Mesenchymal stem cell (in vitro differentiated cells and primary cell): ENCODE measurements around the gene BRCC3.

Experiments
- DNase-seq: peaks from one replicate; pipeline ENCODE4 v3.0.0-alpha.2; 2013
- H2AFZ ChIP-seq: one replicate; pipeline ENCODE4 v1.6.1; 2013; ENCODE audit warnings: low read depth, mild to moderate bottlenecking, control low read depth, inconsistent platforms, low read length, moderate library complexity
- H2AK5ac ChIP-seq: 2 replicates; pipeline ENCODE4 v1.6.1; 2013; ENCODE audit warnings: low read length, moderate library complexity, mild to moderate bottlenecking, inconsistent platforms; ENCODE audit not compliant: severe bottlenecking
- H2BK120ac ChIP-seq: one replicate; pipeline ENCODE4 v1.6.1; 2013; ENCODE audit warnings: low read depth, mild to moderate bottlenecking, inconsistent platforms, low read length, moderate library complexity
- H2BK12ac ChIP-seq, 2 experiments: one replicate each; pipeline ENCODE4 v1.6.1; 2013; ENCODE audit warnings: inconsistent platforms in 2 of 2, low read length in 2 of 2, mild to moderate bottlenecking in 2 of 2, moderate library complexity in 2 of 2, control low read depth in 1 of 2
- H2BK15ac ChIP-seq: one replicate; pipeline ENCODE4 v1.6.1; 2013; ENCODE audit warnings: mild to moderate bottlenecking, low read depth, inconsistent platforms; ENCODE audit not compliant: poor library complexity, severe bottlenecking
- H2BK5ac ChIP-seq: 2 replicates; pipeline ENCODE4 v1.6.1; 2013; ENCODE audit warnings: low read depth, mild to moderate bottlenecking, low read length, control low read depth, inconsistent platforms; ENCODE audit not compliant: poor library complexity, severe bottlenecking
- H3K14ac ChIP-seq, 2 experiments: one replicate each; pipeline ENCODE4 v1.6.1; 2013; ENCODE audit warnings: inconsistent platforms in 2 of 2, low read length in 2 of 2, control low read depth in 1 of 2, mild to moderate bottlenecking in 1 of 2, moderate library complexity in 1 of 2
- H3K18ac ChIP-seq, 2 experiments: one replicate each; pipeline ENCODE4 v1.6.1; 2013; ENCODE audit warnings: inconsistent platforms in 2 of 2, low read length in 2 of 2, control low read depth in 1 of 2, low read depth in 1 of 2, mild to moderate bottlenecking in 1 of 2
- H3K23ac ChIP-seq, 2 experiments: one replicate each; pipeline ENCODE4 v1.6.1; 2013; ENCODE audit warnings: inconsistent platforms in 2 of 2, low read length in 2 of 2, mild to moderate bottlenecking in 2 of 2, moderate library complexity in 2 of 2, control low read depth in 1 of 2
- H3K27ac ChIP-seq: 2 replicates; pipeline ENCODE4 v1.5.1; 2013; ENCODE audit warnings: mild to moderate bottlenecking, moderate library complexity, low read length, control low read depth, inconsistent platforms; ENCODE audit not compliant: poor library complexity, severe bottlenecking
- H3K27me3 ChIP-seq, 2 experiments: 2 replicates each; pipeline versions ENCODE4 v1.6.1 to v1.7.0; 2013; ENCODE audit warnings: low read length in 2 of 2, mild to moderate bottlenecking in 2 of 2, moderate library complexity in 2 of 2, control low read depth in 1 of 2, inconsistent platforms in 1 of 2; ENCODE audit not compliant: control insufficient read depth in 1 of 2, insufficient read depth in 1 of 2
- H3K36me3 ChIP-seq, 2 experiments: 2 replicates each; pipeline versions ENCODE4 v1.6.1 to v1.7.0; 2013; ENCODE audit warnings: low read length in 2 of 2, control low read depth in 1 of 2, inconsistent platforms in 1 of 2, low read depth in 1 of 2, mild to moderate bottlenecking in 1 of 2; ENCODE audit not compliant: insufficient read depth in 2 of 2, control insufficient read depth in 1 of 2
- H3K4ac ChIP-seq, 2 experiments: one replicate each; pipeline ENCODE4 v1.6.1; 2013; ENCODE audit warnings: inconsistent platforms in 2 of 2, low read length in 2 of 2, mild to moderate bottlenecking in 2 of 2, moderate library complexity in 2 of 2, control low read depth in 1 of 2, low read depth in 1 of 2
- H3K4me1 ChIP-seq: 2 replicates; pipeline ENCODE4 v1.6.1; 2013; ENCODE audit warnings: low read depth, low read length, control low read depth; ENCODE audit not compliant: control insufficient read depth, insufficient read depth
- H3K4me2 ChIP-seq: 2 replicates; pipeline ENCODE4 v1.6.1; 2013; ENCODE audit warnings: low read length, mild to moderate bottlenecking, inconsistent platforms; ENCODE audit not compliant: poor library complexity, severe bottlenecking
- H3K4me3 ChIP-seq, 2 experiments: 2 replicates each; pipeline versions ENCODE4 v1.5.1 to v1.7.0; 2013; ENCODE audit warnings: low read length in 2 of 2, mild to moderate bottlenecking in 2 of 2, control low read depth in 1 of 2, low read depth in 1 of 2; ENCODE audit not compliant: insufficient read depth in 1 of 2
- H3K79me1 ChIP-seq: replicated peaks from 2 replicates; pipeline ENCODE4 v1.6.1; 2013; ENCODE audit warnings: mild to moderate bottlenecking, control low read depth, low read length, inconsistent platforms; ENCODE audit not compliant: poor library complexity, severe bottlenecking
- H3K9ac ChIP-seq: 2 replicates; pipeline ENCODE4 v1.7.0; 2013; ENCODE audit warnings: mild to moderate bottlenecking, low read length, moderate library complexity
- H3K9me3 ChIP-seq: 2 replicates; pipeline ENCODE4 v1.7.0; 2013; ENCODE audit warnings: mild to moderate bottlenecking, low read length; ENCODE audit not compliant: control insufficient read depth
- H4K8ac ChIP-seq: one replicate; pipeline ENCODE4 v1.6.1; 2013; ENCODE audit warnings: inconsistent platforms, mild to moderate bottlenecking, low read length, moderate library complexity
- H4K91ac ChIP-seq: one replicate; pipeline ENCODE4 v1.6.1; 2013; ENCODE audit warnings: mild to moderate bottlenecking, low read length, inconsistent platforms
- WGBS: methylation state at CpG from one replicate; pipeline ENCODE4 v1.1.7; 2013; ENCODE audit warnings: mixed read lengths; 5-methylcytosine and 5-hydroxymethylcytosine counted together

BRCC3 gene

DNA sequence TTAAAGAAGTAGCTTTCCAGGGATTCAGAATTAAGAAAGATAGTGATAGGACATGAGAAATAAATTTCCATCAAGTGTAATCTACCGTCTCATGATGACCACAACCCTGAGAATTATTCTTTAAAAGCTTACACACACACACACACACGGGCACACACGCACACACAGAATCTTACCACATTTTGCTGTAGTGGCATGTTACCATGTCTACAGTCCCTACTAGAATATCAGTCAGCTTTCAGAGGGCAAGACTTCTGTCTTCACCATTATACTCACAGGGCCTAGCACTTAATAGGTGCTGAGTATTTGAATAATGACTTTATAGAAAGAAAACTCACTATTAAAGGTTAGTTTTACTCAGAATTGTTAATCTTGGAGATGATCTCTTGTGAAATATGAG is 15.8 kb upstream of the BRCC3 start:
- no peak overlapping the region for H3K4me2 ChIP-seq
- H2BK15ac ChIP-seq, result no peak overlapping the region
- no peak overlapping the region for H2BK12ac ChIP-seq
- no peak overlapping the region for H4K8ac ChIP-seq
- H3K4me1 ChIP-seq, result peaks cover 13% of the 10 kb centered on the region
- WGBS, result 100% methylated on average over 3 of the region's 3 CpGs
- H3K79me1 ChIP-seq, result peaks cover 2% of the 10 kb centered on the region
- H2BK5ac ChIP-seq, result no peak overlapping the region
- no peak overlapping the region for H3K4ac ChIP-seq
- no peak overlapping the region for H3K9ac ChIP-seq
- peaks cover 3 to 23% of the 10 kb centered on the region in 2 experiments for H3K36me3 ChIP-seq
- H4K91ac ChIP-seq, result no peak overlapping the region
- no peak overlapping the region for H3K23ac ChIP-seq
- H3K14ac ChIP-seq, result no peak overlapping the region
- H3K9me3 ChIP-seq, result no peaks in the 10 kb centered on the region
- no peak overlapping the region for H3K27ac ChIP-seq
- H2AK5ac ChIP-seq, result no peak overlapping the region
- no peak overlapping the region for H2AFZ ChIP-seq
- no peak for DNase-seq
- no peak overlapping the region for H3K4me3 ChIP-seq
- no peak overlapping the region for H3K18ac ChIP-seq
- H3K27me3 ChIP-seq, result no peaks in the 10 kb centered on the region
- H2BK120ac ChIP-seq, result no peak overlapping the region

DNA sequence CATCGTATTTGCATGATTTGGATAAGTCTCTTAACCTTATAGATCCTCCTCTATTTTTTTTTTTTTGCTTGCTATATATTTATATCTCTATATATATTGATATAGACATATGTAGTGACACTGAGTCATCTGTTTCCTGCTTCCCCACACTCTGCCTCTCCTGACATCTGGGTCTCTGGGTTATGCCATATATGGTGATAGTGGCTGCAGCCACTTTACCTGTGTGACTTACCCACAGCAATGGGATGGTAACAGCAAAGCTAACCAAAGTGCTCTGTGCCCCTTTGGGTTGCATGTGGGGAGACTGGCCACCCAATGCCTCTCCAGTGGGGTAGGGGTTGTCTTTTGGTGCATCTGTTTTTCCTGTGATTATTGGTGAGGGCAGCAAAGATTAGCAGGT is 14.8 kb upstream of the BRCC3 start:
- Histone ChIP-seq H4K8ac (no peak overlapping the region), H3K4me1 (peaks cover 13% of the 10 kb centered on the region), H3K4ac (no peak overlapping the region), H4K91ac (no peak overlapping the region), H3K36me3 (peaks cover 3 to 26% of the 10 kb centered on the region in 2 experiments), H3K79me1 (peaks cover 2% of the 10 kb centered on the region), H3K27me3 (no peaks in the 10 kb centered on the region), H3K27ac (no peak overlapping the region), H2BK15ac (no peak overlapping the region), H3K9me3 (no peaks in the 10 kb centered on the region), H2AK5ac (no peak overlapping the region), H3K4me3 (no peak overlapping the region), H3K9ac (peak overlapping the region; percentile 40), H2AFZ (no peak overlapping the region), H3K23ac (no peak overlapping the region), H2BK12ac (no peak overlapping the region), H3K4me2 (no peak overlapping the region), H2BK120ac (no peak overlapping the region), H2BK5ac (no peak overlapping the region), H3K14ac (no peak overlapping the region), H3K18ac (no peak overlapping the region)
- no peak for DNase-seq
- no CpG with 5 or more reads among the region's 1 CpG for WGBS

DNA sequence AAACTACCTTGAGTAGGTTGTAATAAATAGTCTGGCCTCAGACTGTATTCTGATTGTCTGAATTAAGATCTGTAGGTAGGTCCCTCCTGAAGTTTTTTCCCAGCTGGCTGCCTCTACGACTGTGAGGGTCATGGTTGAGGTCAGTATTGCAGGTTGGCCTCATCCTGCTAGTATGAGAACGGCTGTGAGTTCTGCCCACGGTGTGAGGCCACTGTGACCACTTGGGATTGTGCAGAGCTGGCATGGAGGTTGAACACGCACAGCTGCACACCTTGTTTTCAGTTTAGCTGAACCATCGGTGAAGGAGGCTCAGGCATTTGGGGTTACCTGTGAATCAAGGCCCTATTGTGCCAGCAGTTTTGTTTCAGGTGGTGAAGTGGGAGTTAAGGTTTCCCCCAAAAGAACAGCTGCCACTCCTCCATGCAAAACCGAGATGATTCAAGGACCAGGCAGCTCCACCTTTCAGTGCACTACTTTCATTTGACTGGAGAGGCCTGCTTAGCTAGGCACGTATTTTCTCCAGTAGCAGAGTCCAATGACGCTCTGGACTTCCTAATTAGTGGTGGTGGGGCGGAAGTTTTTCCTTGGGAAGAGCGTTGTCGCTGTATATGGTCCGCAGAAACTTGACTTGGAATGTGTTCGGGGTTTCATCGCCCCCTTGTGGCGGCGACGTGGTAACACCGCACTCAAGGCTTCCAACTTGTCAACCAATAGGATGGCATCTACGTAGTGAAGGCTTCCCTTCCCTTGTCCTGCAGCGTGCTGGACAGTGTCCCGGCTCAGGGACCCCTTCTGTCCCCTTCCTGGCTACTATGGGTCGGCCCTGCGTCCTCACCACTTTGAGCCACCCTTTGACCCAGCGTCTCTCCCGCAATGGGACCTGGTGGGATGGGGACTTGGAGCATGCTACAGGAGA is 14.2 kb upstream of the BRCC3 start:
- Histone ChIP-seq H2BK120ac (no peak overlapping the region), H3K4me1 (peaks cover 13% of the 10 kb centered on the region), H3K79me1 (peaks cover 2% of the 10 kb centered on the region), H3K18ac (no peak overlapping the region), H3K14ac (peak overlapping the region in 1 of 2 experiments; percentile 32), H3K4ac (no peak overlapping the region), H2BK12ac (no peak overlapping the region), H3K4me3 (peak overlapping the region in 1 of 2 experiments; percentile 40), H4K91ac (peak overlapping the region; percentile 34), H4K8ac (peak overlapping the region; percentile 61), H3K27me3 (no peaks in the 10 kb centered on the region), H3K36me3 (peaks cover 3 to 24% of the 10 kb centered on the region in 2 experiments), H3K9me3 (no peaks in the 10 kb centered on the region), H2BK5ac (no peak overlapping the region), H3K4me2 (peak overlapping the region; percentile 56), H2BK15ac (no peak overlapping the region), H2AFZ (no peak overlapping the region), H3K27ac (no peak overlapping the region), H3K23ac (no peak overlapping the region), H2AK5ac (no peak overlapping the region), H3K9ac (peak overlapping the region; percentile 40)
- peak; percentile 80 for DNase-seq
- WGBS, result 45% methylated on average over 14 of the region's 25 CpGs

DNA sequence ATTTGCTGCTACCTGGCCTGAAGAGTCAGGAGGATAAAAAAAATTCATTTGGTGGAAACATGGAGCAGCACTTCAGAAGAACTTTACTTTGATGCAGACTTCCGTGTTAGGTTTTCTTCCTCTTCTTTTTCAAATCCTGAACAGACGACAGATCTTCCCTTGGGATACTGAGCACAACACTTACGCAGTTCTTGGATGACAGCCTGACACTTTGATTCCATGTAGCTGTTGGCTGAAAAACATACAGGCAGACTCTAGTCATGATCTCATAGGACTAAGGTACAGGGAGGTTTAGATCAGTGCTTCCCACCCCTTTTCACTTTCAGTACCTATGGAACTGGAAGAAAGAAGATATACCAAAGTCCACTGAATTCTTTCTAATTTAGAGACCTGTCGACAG is 9.5 kb upstream of the BRCC3 start:
- no peaks in the 10 kb centered on the region for H3K9me3 ChIP-seq
- H2AFZ ChIP-seq, result no peak overlapping the region
- H3K27ac ChIP-seq, result no peak overlapping the region
- H3K23ac ChIP-seq, result no peak overlapping the region
- H3K9ac ChIP-seq, result no peak overlapping the region
- whole genome bisulfite sequencing, result 100% methylated on average over 1 of the region's 4 CpGs
- no peak overlapping the region for H4K8ac ChIP-seq
- H2BK5ac ChIP-seq, result no peak overlapping the region
- H2AK5ac ChIP-seq, result no peak overlapping the region
- no peak overlapping the region for H3K4me3 ChIP-seq
- H4K91ac ChIP-seq, result no peak overlapping the region
- no peak overlapping the region for H2BK15ac ChIP-seq
- peaks cover 0 to 18% of the 10 kb centered on the region in 2 experiments for H3K36me3 ChIP-seq
- no peak for DNase-seq
- no peak overlapping the region for H2BK12ac ChIP-seq
- H3K79me1 ChIP-seq, result peaks cover 3% of the 10 kb centered on the region
- no peaks in the 10 kb centered on the region for H3K27me3 ChIP-seq
- peaks cover 15% of the 10 kb centered on the region for H3K4me1 ChIP-seq
- H3K4me2 ChIP-seq, result no peak overlapping the region
- H3K18ac ChIP-seq, result no peak overlapping the region
- H2BK120ac ChIP-seq, result no peak overlapping the region
- H3K14ac ChIP-seq, result no peak overlapping the region
- no peak overlapping the region for H3K4ac ChIP-seq
